Effector CD8-positive, alpha-beta T cell (primary cell): ENCODE data around the gene NT5M.
"Not testable (repeated sequence)": the region's sequence is repeated elsewhere in the genome, so short reads cannot be mapped to it uniquely, and the experiment has no call there.

ENCODE experiments used
- DNase-seq: peaks from one replicate; lab custom pipeline; 2025; lab: John Stamatoyannopoulos, UW
- total RNA-seq, 4 experiments: gene quantifications; one replicate each; lab custom pipeline; 2026; lab: John Stamatoyannopoulos, UW

Gene NT5M
- total RNA-seq = 0.54 to 3.7 (median 2.7) reads per million in 4 experiments

DNA sequence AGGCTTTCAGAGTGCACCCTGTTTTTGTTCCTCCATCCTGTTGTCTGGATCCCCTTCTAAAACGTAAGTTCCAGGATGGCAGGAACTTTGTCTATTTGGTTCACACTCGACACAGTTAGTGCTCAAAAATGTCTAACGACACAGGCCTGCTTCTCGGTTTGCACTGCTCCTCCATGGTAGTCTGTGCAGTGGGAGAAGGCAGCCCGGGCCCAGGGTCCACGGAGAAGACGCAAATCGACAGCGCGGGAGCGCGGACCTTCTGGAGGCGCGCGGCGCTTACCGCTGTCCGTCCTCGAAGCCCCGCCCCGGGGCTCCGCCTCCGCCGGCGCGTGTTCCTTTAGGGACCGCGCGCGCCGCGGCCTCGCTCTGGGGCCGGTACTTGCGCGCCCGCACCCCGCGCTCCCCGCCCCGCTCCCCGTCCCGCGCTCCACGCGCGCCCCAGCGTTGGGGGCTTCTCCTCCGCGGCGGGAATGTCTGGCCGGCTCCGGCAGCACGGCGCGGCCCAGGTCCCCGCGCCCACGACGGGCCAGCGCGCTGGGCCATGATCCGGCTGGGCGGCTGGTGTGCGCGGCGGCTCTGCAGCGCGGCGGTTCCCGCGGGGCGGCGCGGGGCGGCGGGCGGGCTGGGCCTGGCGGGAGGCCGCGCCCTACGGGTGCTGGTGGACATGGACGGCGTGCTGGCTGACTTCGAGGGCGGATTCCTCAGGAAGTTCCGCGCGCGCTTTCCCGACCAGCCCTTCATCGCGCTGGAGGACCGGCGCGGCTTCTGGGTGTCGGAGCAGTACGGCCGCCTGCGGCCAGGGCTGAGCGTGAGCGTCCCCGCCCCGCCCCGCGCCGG, at the start of gene NT5M:
Gene NT5M, plus strand, starts transcription at position 364 of the 837 bp plus-strand sequence. Its CDS starts 178 bp downstream, at position 542.
- peak; percentile 40 for DNase-seq

DNA sequence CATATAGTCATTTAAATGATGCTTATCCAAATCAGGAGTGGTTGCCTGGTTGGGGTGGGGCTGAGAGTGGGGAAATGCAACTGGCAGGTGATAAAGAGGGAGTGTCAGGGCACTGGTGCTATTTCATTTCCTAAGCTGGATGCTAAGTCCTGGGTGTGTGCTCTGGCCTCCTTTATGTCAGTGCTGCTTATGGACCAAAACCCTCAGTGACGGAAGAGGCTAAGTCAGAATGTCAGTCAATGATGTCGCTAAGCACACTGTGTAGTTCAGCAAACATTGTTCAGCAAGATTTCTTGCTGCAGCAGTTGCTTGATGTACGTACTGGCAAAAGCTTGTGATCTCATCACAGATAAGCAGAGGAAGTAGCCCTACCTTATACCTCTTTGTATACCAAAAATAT, 49.8 kb upstream of the NT5M start:
- DNase-seq = no peak

DNA sequence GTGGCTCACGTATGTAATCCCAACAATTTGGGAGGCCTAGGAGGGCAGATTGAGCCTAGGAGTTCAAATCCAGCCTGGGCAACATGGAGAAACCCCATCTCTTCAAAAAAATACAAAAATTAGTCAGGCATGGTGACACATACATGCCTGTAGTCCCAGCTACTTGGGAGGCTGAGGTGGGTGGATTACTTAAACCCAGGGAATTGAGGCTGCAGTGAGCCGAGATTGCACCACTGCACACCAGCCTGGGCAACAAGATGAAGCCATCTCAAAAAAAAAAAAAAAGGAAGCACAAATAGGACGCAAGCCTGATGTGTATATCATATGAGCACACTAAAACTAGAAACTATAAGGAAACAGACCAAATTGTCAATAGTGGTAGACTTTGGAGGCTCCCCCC, 49.1 kb upstream of the NT5M start:
- DNase-seq = no peak

DNA sequence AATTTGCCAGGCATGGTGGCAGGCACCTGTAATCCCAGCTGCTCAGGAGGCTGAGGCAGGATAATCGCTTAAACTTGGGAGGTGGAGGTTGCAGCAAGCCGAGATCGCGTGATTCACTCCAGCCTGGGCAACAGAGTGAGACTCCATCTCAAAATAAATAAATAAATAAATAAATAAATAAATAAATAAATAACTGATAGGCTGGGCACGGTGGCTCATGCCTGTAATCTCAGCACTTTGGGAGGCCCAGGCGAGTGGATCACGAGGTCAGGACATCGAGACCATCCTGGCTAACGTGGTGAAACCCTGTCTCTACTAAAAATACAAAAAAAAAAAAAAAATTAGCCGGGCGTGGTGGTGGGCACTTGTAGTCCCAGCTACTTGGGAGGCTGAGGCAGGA, 47.5 kb upstream of the NT5M start:
- not testable (repeated sequence) for DNase-seq

DNA sequence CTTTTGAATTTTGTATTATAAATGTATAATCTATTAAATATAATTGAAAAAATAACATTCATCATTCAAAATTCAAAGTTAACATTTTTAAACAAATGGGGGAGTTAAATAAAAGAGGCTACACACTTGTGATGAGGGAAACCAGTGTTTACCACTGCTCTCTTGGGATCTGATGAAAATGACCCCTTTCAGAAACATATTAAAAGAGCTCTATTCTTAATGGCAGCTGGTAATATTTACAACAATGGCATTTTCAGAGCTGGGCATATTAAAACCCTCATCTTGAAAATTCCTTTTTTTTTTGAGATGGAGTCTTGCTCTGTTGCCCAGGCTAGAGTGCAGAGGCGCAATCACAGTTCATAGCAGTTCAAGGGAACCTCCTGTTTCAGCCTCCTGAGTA, 46.9 kb upstream of the NT5M start:
- no peak for DNase-seq

DNA sequence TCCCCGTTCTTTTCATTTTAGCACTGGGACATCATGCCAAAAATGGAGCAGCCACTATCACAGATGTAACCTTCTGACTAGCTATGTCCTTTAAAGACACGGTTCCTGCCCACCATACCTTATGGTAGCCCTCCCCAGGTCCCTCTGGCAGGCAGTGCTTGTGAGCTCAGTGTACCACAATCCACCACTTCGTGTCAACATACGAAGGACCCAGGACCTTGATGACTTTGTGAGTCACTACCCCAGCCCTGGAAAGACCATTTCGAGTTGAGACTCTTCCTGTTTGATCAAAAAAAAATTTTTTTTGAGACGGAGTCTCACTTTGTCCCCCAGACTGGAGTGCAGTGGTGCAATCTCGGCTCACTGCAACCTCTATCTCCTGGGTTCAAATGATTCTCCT, 45.2 kb upstream of the NT5M start:
- DNase-seq = no peak

DNA sequence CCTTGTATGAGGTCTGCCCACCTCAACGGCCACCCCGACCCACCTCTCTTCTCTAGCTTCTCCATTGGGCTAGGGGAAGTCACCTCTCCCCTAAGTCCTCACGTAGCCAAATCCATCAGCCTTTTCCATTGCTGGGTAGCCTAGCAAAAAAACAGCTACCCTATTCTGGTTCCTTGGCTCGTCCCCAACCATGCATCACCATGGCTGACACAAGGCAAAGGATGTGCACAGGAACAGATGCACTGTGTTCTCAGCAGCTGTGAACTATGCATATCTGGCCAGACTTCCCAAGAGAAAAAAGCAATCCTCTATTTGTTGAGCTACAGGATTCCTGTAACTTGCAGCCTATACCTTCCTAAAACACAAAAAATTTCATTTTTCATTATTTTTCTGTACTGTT, 44.2 kb upstream of the NT5M start:
- no peak for DNase-seq

DNA sequence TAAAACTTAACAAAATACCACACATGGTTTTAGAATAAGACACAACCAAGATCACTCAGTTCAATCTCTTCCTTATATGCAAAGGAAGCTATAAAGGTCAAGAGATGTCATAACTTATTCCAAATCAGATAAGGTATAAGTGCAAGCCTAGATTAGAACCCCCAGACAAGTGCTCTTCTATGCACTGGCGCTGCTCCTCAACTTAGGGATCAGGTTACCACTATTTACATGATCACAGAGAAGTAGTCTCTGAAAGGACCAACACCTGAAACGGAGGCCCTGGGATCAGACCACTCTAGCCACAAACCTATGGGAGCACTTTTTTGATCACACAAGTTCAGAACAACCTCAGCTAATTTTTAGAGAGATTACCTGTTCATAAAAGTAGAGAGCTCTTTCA, 38.7 kb upstream of the NT5M start:
- no peak for DNase-seq

DNA sequence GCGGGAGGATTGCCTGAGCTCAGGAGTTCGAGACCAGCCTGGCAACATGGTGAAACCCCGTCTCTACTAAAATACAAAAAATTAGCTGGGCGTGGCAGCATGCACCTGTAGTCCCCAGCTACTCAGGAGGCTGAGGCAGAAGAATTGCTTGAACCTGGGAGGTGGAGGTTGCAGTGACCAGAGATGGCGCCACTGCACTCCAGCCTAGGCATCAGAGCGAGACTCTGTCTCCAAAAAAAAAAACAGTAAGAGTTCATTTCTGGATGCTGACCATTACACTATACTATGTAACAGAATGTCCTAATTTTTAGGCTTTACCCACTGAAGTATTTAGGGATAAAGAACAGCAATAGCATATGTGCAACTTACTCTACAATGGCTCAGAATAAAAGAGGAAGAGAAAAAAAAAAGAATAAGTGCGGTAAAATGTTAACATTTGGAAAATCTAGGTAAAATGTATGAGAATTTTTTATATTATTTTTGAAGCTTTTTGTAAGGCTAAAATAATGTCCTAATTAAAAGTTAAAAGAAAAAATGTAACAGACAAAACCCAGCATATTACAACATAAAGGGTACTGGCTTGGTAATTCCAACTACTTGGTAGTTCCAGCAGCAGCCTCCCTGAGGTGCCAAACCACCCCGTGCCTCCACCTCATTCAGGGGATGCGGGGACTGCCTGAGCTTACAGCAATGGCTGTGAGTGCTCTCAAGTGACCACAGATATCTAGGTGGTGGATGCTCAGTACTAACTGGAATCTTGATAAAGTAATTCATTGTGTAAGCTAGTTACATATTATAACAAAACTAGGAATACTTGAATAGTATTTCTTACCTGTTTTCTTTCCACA, 33.0 kb upstream of the NT5M start:
- no peak for DNase-seq

DNA sequence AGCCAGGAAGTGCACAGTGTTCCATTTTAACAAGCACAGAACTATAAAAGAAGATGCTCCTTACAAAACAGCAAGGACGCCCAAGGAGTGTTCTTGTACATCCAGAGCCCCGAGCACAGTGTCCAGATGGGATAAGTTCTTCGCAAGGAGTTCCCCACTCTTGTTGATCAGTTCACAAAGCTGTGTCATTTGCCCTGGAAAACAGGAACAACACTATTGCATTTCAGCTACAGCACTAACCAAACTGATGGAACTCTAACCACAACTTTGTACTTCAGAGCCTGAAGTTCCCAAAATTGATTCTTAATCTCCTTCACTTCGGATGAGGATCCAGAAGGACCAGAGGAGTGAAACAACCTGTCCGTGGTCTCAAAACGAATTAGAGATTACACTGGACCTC, 27.2 kb upstream of the NT5M start:
- no peak for DNase-seq

DNA sequence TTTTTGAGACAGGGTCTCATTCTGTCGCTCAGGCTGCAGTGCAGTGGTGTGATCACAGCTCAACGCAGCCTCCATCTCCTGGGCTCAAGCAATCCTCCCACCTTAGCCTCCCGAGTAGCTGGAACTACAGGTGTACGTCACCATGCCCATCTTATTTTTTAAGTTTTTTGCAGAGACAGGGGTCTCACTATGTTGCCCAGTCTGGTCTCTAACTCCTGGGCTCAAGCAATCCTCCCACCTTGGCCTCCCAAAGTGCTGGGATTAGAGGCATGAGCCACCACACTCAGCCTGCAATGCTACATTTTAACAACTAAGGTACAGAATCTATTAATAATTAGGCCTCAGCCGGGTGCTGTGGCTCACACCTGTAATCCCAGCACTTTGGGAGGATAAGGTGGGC, 25.7 kb upstream of the NT5M start:
- DNase-seq = not testable (repeated sequence)

DNA sequence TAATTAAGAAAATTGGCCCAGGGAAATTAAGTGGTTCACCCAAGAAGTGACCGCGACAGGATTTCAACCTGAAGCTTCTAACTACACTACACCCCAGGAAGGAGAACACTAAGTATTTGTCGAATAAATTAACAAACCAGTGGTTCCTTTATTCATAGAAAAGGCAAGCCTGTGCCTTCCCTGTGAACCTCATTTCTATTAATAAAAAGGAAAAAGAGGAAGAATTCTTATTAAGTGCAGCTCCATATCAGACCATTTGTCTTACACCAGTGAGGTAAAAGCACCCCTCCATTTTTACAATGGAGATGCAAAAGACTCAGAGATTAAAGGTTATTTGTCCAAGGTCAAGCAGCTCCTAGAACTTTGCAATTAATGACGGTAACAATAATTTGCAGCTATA, 23.9 kb upstream of the NT5M start:
- DNase-seq = no peak

DNA sequence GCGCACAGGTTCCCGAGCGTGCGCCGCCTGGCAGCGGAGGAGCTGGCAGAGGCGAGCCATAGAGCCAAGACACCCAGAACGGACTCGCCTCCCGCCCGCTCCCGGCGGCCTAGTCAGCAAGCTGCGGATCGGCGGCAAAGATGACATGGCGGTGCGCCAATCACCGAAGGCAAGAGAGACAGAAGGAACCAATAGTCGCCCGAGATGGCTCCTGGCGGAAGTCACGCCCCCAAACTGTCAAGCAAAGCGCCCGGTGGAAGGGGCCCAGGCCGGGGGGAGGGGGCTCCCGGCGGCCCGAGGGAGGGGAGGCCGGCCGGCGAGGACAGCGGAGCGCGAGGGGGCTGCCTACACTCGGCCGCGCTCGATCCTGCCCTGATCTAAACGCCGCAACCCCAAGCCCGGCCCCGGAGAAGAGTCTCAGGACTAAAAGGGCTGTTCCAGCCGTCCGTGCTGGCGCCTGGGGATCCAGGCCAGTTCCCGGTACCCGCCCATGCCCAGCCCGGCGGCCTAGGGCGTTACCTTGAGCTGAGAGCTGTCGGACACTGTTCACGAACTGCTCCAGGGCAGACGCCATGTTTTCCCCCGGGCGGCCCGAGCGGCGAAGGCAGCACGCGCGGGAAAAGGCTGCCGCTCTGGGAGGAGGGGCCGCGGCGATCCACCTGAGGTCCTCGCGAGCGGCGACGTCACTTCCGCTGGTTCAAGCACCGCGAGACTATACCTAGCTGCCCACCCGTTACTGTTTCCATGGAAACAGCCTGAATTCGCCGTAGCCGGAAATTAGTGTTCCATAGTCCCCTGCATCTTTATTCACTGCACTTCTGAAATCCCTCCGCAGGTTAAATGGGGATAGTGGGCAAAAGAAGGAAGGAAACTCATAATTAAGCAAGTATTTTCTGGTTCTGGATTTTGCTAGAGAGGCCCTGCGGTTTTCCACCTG, 22.3 kb upstream of the NT5M start, which contains the start of gene COPS3:
Gene COPS3, minus strand, starts transcription at position 634 of the 937 bp plus-strand sequence. Its CDS starts 60 bp downstream, at position 574.
- DNase-seq = peak; percentile 93

DNA sequence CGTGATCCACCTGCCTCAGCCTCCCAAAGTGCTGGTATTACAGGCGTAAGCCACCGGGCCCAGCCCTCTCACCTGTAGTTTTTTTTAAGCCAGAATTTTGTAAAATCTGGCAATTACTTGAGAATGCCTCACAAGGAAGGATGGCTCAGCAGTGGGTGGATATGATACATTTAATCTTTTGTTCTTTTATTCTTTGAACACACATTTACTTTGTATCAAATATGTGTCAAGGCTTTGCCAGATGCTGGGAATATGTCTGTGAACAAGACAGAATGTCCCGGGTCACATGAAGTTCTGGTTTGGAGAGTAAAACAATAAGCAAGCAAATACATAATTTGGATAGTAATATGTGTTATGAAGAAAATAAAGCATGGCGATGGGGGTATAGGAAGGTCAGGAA, 17.2 kb upstream of the NT5M start:
- DNase-seq = no peak

DNA sequence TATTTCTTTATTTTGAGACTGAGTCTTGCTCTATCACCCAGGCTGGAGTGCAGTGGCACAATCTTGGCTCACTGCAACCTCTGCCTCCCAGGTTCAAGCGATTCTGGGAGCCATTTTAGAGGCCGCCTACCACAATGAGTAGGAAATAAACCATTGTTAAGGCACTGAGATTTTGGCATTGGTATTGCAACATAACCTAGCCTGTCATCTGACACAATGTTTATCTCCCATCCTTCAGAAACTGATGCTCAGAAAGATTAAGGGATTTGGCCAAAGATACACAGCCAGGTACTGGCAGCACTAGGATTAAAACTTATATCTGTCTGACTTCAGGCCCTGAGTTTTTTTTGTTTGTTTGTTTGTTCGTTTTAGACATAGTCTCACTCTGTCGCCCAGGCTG, 14.1 kb upstream of the NT5M start:
- DNase-seq = no peak

DNA sequence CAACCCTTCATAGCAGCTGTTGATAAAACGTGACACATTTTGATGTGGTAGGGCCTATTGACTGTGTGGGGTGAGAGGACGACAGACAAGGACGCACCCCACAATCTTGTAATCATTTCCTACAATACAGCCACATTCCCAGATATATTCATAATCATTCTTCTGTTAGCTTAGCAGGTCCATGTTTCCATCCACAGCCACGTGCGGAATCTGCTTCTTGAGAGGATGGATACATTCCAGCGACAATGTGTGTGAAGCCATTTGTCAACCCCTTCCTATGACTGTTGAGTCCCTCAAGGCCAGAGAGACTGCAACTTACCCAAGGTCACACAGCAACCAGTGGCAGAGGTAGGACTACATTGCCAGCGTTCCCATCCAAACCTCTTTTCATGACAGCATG, 13.5 kb upstream of the NT5M start:
- no peak for DNase-seq

DNA sequence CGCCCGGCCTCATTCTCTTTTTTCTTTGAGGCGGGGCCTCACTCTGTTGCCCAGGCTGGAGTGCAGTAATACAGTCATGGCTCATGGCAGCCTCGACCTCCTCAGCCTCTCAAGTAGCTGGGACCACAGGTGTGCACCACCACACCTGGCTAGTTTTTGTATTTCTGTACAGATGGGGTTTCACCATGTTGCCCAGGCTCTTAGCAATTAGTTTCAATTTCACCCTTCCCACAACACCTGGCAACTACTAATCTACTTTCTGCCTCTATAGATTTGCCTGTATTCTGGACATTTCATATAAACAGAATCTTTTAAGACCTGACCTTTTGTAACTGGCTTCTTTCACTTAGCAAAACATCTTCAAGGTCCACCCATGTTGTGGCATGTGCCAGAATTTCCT, 8.0 kb upstream of the NT5M start:
- DNase-seq = no peak

DNA sequence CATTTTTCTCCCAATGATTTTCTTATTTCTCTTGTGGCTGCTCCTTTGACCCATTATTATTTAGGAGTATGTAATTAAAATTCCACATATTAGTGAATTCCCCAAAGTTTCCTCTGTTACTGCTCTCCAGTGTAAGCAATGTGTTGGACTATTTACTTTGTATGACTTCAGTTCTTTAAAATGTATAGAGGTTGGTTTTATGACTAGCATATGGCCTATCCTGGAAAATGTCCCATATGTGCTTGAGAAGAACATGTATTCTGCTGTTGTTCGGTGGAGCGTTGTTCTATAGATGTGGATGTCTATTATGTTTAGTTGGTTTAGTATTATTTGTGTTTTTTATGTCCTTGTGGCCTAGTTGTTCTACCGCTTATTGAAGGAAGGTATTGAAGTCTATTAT, 6.0 kb upstream of the NT5M start:
- no peak for DNase-seq

DNA sequence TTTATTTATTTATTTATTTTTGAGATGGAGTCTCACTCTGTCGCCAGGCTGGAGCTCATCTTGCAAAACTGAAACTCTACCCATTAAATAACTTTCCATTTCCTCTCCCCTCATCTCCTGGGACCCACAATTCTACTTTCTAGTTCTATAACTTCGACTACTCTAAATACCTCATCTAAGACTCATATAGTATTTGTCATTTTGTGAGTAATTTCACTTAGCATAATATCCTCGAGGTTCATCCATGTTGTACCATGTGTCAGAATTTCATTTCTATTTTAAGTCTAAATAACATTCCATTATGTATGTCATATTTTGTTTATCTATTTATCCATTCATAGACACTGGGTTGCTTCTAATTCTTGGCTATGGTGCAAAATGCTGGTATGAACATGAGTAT, 5.1 kb upstream of the NT5M start:
- DNase-seq = no peak

DNA sequence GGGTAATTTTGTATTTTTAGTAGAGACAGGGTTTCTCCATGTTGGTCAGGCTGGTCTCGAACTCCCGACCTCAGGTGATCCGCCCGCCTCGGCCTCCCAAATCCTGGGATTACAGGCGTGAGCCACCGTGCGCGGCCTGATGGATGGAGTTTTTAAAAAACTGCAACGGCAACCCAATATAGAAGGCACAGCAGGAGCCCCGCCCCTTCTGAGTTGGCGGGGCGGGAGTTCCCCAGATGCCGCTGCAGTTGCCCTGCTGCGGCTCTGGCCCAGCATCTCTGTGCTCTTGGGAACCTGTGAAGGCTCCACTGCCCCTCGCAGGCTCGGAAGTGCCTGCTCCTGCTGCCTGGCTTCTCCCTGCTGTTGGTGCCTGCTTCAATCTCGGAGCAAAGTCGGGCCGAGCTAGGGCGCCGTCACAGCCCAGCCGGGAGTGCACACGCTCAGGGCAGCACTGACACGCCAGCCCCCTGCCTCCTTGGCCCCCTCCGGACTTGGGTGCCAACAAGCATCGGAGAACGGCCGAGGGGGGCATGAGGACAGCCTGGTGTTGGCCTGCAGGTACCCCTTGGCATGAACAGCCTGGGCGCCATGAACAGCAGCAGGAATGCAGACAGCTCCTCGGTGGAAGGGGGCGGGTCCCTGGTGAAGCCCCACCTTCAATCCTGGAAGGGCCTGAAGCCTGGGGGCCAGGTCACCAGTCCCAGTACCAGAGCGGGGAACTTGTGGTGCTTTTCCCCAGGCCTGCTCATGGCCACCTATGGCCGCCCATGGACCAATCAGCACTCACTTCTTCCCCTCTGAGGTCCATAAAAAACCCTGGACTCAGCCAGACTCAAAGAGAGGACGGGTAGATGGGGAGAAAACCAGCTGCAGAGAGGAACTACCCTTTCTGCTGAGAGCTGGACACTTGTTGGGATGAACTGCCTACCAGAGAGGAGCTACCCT, 2.3 kb upstream of the NT5M start:
- DNase-seq = peak; percentile 23

DNA sequence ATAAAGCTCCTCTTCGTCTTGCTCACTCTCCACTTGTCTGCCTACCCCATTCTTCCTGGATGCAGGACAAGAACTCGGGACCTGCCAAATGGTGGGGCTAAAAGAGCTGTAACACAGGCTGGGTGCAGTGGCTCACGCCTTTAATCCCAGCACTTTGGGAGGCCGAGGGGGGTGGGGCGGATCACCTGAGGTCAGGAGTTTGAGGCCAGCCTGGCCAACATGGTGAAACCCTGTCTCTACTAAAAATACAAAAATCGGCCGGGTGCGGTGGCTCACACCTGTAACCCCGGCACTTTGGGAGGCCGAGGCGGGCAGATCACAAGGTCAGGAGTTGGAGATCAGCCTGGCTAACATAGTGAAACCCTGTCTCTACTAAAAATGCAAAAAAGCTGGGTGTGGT, 1.5 kb upstream of the NT5M start:
- DNase-seq = not testable (repeated sequence)
